HepG2 (cell line): Measurements from ENCODE around the gene PSMD2. TPM values are rescaled to one million over a fixed set of nuclear protein-coding genes. Genes with fewer than 3 reads are reported as not detected.

ENCODE experiments used
- CC2D1A ChIP-seq: sonication (generic); formaldehyde crosslinking; IDR thresholded peaks from 2 replicates; pipeline ENCODE4 v1.8.1; 2023; ENCODE audit warnings: mild to moderate bottlenecking, missing genetic modification reagents
- ISX ChIP-seq: sonication (generic); formaldehyde crosslinking; conservative IDR thresholded peaks from 2 replicates; pipeline ENCODE4 v1.5.0; 2020; ENCODE audit warnings: missing genetic modification reagents
- LCORL ChIP-seq, 2 experiments: fragments of 450-650 bp in 1 of 2; sonication (generic) in 1 of 2; formaldehyde crosslinking in 1 of 2; IDR thresholded peaks; 2 replicates each; pipeline versions ENCODE4 v1.5.0 to v1.6.1; 2017 to 2020; ENCODE audit warnings: antibody characterized with exemption in 1 of 2, missing genetic modification reagents in 1 of 2
- MXI1 ChIP-seq: IDR thresholded peaks from 3 replicates; pipeline ENCODE4 v1.6.1; 2012; ENCODE audit warnings: low read depth, low read length, inconsistent platforms, borderline replicate concordance
- MYC ChIP-seq: sonication (generic); formaldehyde crosslinking; IDR thresholded peaks from 2 replicates; pipeline ENCODE4 v1.9.0; 2021; ENCODE audit warnings: missing genetic modification reagents, borderline replicate concordance
- NCOR1 ChIP-seq: fragments of 200-600 bp; sonication (generic); IDR thresholded peaks from 2 replicates; pipeline ENCODE4 v1.7.0; 2017; ENCODE audit warnings: antibody characterized with exemption, low read length, borderline replicate concordance
- POLR2A ChIP-seq, 2 experiments: IDR thresholded peaks; 2 replicates each; pipeline ENCODE4 v1.6.1; 2011; ENCODE audit warnings: low read depth in 2 of 2, low read length in 2 of 2, mild to moderate bottlenecking in 1 of 2, moderate library complexity in 1 of 2; ENCODE audit not compliant: insufficient read depth in 1 of 2
- POLR2AphosphoS5 ChIP-seq: IDR thresholded peaks from 2 replicates; pipeline ENCODE4 v1.6.1; 2012; ENCODE audit warnings: low read depth, low read length
- RBM22 ChIP-seq: fragments of 200-400 bp; formaldehyde crosslinking; optimal IDR thresholded peaks from 2 replicates; pipeline ENCODE3; 2017; ENCODE audit warnings: mild to moderate bottlenecking, low read length, moderate library complexity
- RFX3 ChIP-seq: IDR thresholded peaks from 2 replicates; pipeline ENCODE4 v1.6.1; 2016; ENCODE audit warnings: missing biosample characterization, missing genetic modification reagents
- SIN3A ChIP-seq: IDR thresholded peaks from 2 replicates; pipeline ENCODE4 v1.6.1; 2011; ENCODE audit warnings: low read depth, mild to moderate bottlenecking, control low read depth, low read length, borderline replicate concordance
- SIN3B ChIP-seq: fragments of 150-350 bp; IDR thresholded peaks from 2 replicates; pipeline ENCODE4 v1.6.1; 2014; ENCODE audit warnings: low read length
- SMAD9 ChIP-seq: sonication (generic); formaldehyde crosslinking; IDR thresholded peaks from 2 replicates; pipeline ENCODE4 v1.5.1; 2020; ENCODE audit warnings: mild to moderate bottlenecking, missing genetic modification reagents
- WIZ ChIP-seq: sonication (generic); formaldehyde crosslinking; IDR thresholded peaks from 2 replicates; pipeline ENCODE4 v1.5.1; 2020; ENCODE audit warnings: mild to moderate bottlenecking, missing genetic modification reagents
- ZNF232 ChIP-seq: sonication (generic); formaldehyde crosslinking; IDR thresholded peaks from 2 replicates; pipeline ENCODE4 v1.4.0; 2020; ENCODE audit warnings: missing genetic modification reagents, borderline replicate concordance
- ZNF782 ChIP-seq: sonication (generic); formaldehyde crosslinking; IDR thresholded peaks from 2 replicates; pipeline ENCODE4 v1.4.0; 2020; ENCODE audit warnings: missing genetic modification reagents, mild to moderate bottlenecking, borderline replicate concordance
- polyA plus RNA-seq, 8 experiments: library from polyadenylated mRNA; depleted of rRNA in 3 of 8; stranded (reverse) in 7 of 8; unstranded in 1 of 8; fragments of >200 nt; fragmentation: Illumina TruSeq in 4 of 8; extraction: Trizol in 4 of 8; gene quantifications; 2 replicates each; pipeline versions ENCODE4 v1.2.1 to v1.2.3, GENCODE V29; 2011 to 2016; ENCODE audit warnings: low read depth in 4 of 8, missing spikeins in 1 of 8, mixed read lengths in 1 of 8; ENCODE audit not compliant: insufficient read depth in 1 of 8
- total RNA-seq, 5 experiments: library from RNA; depleted of rRNA; stranded (reverse); fragments of >200 nt; fragmentation: Illumina TruSeq; extraction: Trizol; gene quantifications; 2 replicates each; pipeline ENCODE4 v1.2.3, GENCODE V29; 2016; ENCODE audit warnings: low read depth in 1 of 5
- TF ChIP-seq, protein P1 (sequence below): sonication (generic); formaldehyde crosslinking; conservative IDR thresholded peaks from 2 replicates; pipeline ENCODE4 v1.8.0; 2022; ENCODE audit warnings: low read depth, missing genetic modification reagents
- TF ChIP-seq, protein P2 (sequence below): sonication (generic); formaldehyde crosslinking; IDR thresholded peaks from 2 replicates; pipeline ENCODE4 v1.9.0; 2021; ENCODE audit warnings: missing genetic modification reagents, borderline replicate concordance
- TF ChIP-seq, protein P3 (sequence below): sonication (generic); formaldehyde crosslinking; IDR thresholded peaks from 2 replicates; pipeline ENCODE4 v1.5.0; 2020; ENCODE audit warnings: mild to moderate bottlenecking, missing genetic modification reagents

PSMD2 gene
- total and polyA plus RNA-seq, 2 of the 13 experiments (the other 11 are each of a cell fraction or from before 2014, with no cell fraction given) = 125 to 200 TPM

DNA sequence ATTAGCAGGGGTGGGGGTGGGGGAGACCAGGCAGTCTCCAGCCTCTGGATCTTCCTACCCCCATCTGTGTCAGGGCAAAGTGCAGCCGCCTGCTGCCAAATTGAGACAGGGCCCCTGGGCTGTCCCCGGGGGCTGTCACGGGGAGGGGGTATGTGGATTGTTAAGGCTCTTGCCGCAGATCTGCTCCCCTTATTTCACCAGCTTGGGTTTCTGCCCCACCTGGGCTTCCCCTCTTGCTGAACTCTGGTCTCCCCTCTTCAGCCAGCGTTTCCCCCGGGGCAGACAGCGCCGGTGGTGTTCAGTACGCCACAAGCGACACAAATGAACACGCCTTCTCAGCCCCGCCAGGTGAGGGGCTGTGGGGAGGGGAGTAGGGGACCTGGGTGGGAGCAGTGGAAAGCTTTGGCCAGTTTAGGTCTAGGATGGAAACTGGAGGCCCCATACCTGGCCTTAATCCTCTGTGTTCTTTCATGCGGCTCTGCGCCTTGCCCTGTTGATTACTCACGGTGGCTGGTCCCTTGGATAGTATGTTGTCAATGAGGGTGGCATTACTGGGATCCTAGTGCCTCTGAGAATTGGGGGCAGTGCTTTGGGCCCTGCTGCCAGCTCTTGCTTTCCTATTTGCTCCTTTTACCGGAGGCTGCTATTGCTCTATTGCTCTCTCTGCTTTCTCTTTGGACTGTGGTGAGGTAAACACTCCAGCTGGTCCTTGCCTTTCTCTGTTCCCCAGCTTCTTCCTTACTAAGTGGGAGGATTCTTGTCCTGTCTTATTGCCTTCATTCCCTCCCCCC lies 17.0 kb downstream of the PSMD2 start (continued):
- TF ChIP-seq, protein P1, sequence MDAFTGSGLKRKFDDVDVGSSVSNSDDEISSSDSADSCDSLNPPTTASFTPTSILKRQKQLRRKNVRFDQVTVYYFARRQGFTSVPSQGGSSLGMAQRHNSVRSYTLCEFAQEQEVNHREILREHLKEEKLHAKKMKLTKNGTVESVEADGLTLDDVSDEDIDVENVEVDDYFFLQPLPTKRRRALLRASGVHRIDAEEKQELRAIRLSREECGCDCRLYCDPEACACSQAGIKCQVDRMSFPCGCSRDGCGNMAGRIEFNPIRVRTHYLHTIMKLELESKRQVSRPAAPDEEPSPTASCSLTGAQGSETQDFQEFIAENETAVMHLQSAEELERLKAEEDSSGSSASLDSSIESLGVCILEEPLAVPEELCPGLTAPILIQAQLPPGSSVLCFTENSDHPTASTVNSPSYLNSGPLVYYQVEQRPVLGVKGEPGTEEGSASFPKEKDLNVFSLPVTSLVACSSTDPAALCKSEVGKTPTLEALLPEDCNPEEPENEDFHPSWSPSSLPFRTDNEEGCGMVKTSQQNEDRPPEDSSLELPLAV = no peak
- TF ChIP-seq POLR2A (IDR thresholded peaks at IDR 0.05; ENCODE audit: insufficient read depth in 1 of 2, low read depth in 2 of 2, low read length in 2 of 2) (no peak), LCORL (IDR thresholded peaks at IDR 0.05) (no peak), LCORL (CRISPR knock-in tag; IDR thresholded peaks at IDR 0.05) (peak; percentile 44; the same call in 1 of the 2 replicates), CC2D1A (CRISPR knock-in tag) (no peak), ISX (CRISPR knock-in tag) (no peak), MXI1 (no peak), SIN3A (peak; percentile 37; the same call in 1 of the 2 replicates), RFX3 (CRISPR knock-in tag) (no peak), NCOR1 (no peak), WIZ (CRISPR knock-in tag) (no peak), ZNF232 (CRISPR knock-in tag) (no peak), MYC (CRISPR knock-in tag) (0 out of 2 replicates have a peak, but pooled peaks have one; percentile 23), ZNF782 (CRISPR knock-in tag) (0 out of 2 replicates have a peak, but pooled peaks have one; percentile 6), RBM22 (no peak), SMAD9 (CRISPR knock-in tag) (no peak), SIN3B (no peak), POLR2AphosphoS5 (0 out of 2 replicates have a peak, but pooled peaks have one; percentile 8)
- TF ChIP-seq, protein P2, sequence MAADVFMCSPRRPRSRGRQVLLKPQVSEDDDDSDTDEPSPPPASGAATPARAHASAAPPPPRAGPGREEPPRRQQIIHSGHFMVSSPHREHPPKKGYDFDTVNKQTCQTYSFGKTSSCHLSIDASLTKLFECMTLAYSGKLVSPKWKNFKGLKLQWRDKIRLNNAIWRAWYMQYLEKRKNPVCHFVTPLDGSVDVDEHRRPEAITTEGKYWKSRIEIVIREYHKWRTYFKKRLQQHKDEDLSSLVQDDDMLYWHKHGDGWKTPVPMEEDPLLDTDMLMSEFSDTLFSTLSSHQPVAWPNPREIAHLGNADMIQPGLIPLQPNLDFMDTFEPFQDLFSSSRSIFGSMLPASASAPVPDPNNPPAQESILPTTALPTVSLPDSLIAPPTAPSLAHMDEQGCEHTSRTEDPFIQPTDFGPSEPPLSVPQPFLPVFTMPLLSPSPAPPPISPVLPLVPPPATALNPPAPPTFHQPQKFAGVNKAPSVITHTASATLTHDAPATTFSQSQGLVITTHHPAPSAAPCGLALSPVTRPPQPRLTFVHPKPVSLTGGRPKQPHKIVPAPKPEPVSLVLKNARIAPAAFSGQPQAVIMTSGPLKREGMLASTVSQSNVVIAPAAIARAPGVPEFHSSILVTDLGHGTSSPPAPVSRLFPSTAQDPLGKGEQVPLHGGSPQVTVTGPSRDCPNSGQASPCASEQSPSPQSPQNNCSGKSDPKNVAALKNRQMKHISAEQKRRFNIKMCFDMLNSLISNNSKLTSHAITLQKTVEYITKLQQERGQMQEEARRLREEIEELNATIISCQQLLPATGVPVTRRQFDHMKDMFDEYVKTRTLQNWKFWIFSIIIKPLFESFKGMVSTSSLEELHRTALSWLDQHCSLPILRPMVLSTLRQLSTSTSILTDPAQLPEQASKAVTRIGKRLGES (CRISPR knock-in tag) = no peak
- TF ChIP-seq, protein P3, sequence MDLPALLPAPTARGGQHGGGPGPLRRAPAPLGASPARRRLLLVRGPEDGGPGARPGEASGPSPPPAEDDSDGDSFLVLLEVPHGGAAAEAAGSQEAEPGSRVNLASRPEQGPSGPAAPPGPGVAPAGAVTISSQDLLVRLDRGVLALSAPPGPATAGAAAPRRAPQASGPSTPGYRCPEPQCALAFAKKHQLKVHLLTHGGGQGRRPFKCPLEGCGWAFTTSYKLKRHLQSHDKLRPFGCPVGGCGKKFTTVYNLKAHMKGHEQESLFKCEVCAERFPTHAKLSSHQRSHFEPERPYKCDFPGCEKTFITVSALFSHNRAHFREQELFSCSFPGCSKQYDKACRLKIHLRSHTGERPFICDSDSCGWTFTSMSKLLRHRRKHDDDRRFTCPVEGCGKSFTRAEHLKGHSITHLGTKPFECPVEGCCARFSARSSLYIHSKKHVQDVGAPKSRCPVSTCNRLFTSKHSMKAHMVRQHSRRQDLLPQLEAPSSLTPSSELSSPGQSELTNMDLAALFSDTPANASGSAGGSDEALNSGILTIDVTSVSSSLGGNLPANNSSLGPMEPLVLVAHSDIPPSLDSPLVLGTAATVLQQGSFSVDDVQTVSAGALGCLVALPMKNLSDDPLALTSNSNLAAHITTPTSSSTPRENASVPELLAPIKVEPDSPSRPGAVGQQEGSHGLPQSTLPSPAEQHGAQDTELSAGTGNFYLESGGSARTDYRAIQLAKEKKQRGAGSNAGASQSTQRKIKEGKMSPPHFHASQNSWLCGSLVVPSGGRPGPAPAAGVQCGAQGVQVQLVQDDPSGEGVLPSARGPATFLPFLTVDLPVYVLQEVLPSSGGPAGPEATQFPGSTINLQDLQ (CRISPR knock-in tag) = no peak
